NB4 (cell line): ENCODE measurements around the gene LRFN2.

Experiments used
- CTCF ChIP-seq: IDR thresholded peaks from one replicate; pipeline ENCODE4 v1.5.1; 2012; ENCODE audit warnings: low read depth, low read length
- MAX ChIP-seq: IDR thresholded peaks from 2 replicates; pipeline ENCODE4 v1.6.1; 2011; ENCODE audit warnings: low read depth, low read length
- POLR2A ChIP-seq: IDR thresholded peaks from 2 replicates; pipeline ENCODE4 v1.6.1; 2011; ENCODE audit warnings: mild to moderate bottlenecking; ENCODE audit not compliant: insufficient read length; ENCODE audit errors: extremely low read depth

GRCh38 chr6:40377173-40377806, 209.9 kb downstream of the LRFN2 start:
- TF ChIP-seq CTCF (no peak), MAX (no peak), POLR2A (no peak)
